Eye (tissue), 1 donor: Measurements from ENCODE around the gene NPY4R.
"Not testable (repeated sequence)": the region's sequence is repeated elsewhere in the genome, so short reads cannot be mapped to it uniquely, and the experiment has no call there.

Experiments
- DNase-seq: peaks from one replicate; pipeline ENCODE4 v3.0.0-alpha.2; 2015

The NPY4R gene, protein sequence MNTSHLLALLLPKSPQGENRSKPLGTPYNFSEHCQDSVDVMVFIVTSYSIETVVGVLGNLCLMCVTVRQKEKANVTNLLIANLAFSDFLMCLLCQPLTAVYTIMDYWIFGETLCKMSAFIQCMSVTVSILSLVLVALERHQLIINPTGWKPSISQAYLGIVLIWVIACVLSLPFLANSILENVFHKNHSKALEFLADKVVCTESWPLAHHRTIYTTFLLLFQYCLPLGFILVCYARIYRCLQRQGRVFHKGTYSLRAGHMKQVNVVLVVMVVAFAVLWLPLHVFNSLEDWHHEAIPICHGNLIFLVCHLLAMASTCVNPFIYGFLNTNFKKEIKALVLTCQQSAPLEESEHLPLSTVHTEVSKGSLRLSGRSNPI

DNA sequence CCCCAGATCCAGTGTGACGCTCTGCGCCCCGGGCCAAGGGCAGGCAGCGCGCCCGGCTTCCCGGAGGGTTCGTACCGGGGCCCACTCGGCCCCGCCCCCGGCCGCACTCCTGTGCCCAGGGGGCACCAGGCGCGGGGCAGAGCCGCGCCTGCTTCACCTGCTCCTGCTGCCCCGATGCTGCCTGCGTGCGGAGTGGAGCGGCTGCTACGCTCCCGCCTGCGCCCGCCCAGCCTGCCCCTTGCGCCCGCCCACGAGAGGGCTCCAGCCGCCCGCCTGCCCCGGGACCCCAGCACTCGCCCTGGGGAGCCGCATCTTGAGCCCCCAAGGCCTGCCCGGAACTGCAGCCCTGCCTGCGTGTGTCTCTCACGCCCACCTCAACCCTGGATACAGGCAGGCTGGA is at the start of gene NPY4R:
NPY4R (minus strand) TSS at position 194 of the 400 bp plus-strand sequence. CDS start 3,323 bp downstream, outside the sequence.
- DNase-seq, result not testable (repeated sequence)

DNA sequence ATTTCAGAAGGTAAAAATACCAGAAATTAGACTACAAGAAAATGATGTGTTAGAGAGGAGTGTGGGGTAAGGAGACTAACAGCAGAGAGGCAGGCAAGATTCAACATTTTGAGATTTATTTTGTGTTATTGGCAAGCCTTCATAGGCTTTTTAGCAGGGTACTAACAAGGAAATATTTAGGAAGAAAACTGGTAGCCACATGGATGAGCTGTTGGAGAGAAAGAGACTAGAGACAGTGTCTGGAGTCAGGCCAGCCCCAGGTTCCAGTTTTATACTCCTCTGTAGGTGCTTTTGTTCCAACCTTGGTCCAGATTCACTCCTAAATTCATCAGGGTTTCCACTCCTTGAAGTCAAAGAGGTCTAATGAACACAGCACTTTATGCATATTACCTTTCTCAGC is 49.6 kb upstream of the NPY4R start:
- no peak for DNase-seq

DNA sequence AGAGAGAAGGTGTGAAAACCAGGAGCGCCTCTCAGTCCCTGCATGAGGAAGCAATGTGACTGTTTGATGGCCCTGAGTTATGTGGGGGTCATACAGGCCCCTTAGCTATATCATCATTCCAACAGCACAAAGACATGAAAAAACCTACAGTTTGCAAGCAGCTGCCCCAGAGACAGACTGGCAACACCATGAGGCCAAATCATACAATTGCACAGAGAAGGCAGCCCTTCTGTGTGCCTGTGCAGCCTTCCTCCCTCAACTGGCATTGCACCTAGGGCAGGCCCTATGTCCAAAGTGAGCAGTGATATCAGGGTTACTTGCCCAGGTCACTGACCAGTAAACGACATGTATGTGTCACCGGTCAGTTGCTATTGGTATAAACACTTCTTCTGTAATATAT is 49.1 kb upstream of the NPY4R start:
- no peak for DNase-seq

DNA sequence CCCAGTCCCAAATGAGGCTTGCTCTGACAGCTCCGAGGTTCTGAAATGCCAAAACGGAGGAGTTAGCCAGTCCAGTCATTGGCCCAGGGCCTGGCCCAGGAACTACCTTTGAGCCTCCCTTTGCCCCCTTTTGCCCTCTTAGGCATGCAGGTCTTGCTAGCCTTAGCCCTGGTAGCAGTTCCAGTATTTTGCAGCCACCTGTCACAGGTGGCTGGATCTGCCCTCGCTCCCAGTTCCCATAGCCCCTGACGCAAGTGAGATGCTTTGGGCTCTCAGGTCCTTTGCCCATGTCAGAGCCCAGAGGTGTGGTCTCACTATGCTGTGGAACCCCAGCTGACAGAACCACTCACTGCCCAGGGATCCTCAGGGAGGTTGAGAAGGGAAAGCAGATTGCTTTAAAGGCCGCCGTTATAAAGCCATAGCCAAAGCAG is 48.7 kb upstream of the NPY4R start:
- no peak for DNase-seq

DNA sequence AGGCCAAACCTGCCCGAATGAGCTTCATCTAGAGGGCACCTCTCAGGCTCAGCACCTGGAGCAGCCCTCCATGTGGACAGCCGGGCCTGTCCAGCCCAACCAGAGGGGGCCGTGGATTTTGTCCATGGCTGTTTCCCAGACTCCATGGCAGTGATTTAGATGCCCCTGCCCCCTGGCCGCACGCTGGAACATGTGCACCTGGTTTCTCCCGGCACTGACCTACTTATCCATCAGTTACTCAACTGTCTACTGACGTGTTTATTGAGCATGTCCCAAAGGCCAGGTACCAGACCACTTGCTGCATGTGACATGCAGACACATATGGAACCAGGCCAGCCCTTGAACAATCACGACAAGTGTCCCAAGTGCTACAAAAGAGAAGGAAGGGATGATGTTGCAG is 47.6 kb upstream of the NPY4R start:
- not testable (repeated sequence) for DNase-seq

DNA sequence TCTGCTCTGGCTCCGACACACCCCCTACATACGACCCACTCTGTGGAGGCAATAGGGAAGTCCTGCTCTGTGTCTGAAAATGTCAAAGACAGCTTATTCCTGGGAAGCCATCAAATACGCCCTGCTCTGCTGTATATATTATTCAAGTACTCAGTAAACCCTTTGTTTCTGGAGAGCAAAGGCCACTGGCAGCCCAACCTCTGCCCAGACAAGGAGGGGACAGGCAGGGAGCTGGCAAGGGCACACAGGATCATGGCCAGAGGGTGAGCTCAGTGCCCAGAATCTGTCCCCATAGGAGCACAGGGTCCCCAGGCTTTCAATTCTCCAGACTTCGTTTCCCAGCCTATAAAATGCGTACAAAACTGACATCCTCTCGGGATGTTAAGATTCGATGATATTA is 47.0 kb upstream of the NPY4R start:
- not testable (repeated sequence) for DNase-seq

DNA sequence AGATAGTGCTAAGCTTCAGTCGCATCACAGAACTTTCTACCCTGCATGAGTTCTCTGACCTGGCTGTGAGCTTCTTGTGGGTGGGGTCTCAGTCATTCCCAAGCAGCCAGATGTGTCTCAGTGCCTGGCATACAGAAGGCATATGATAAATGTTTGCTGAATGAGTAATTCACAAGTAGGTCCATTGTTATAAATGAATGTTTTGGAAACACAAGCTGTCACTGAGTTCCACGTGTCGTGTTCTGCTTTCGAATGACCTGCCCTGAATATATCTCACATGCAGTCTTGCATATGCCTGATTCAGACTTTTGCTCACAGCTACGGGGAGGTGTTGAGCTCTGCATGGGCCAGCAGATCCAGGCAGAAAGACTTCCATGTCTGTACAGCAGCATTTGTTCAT is 46.2 kb upstream of the NPY4R start:
- not testable (repeated sequence) for DNase-seq

DNA sequence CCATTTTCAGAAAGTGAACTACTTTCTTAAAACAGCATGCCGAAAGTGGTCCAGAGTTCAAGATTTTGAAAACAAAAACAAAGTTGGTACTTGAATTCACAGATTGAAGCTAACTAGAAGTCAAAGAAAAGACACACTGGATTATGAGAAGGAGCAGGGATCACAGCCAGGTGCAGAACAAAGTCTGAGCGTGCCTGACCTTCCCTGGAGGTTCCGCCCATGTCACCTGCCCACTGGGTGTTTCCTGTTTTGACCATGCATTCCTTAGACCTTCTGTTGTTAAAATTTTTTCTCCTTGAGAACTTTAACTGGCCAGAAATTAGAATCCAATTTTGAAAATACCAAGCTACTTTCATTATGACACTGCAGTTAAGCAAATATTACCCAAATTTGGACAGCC is 34.2 kb upstream of the NPY4R start:
- not testable (repeated sequence) for DNase-seq

DNA sequence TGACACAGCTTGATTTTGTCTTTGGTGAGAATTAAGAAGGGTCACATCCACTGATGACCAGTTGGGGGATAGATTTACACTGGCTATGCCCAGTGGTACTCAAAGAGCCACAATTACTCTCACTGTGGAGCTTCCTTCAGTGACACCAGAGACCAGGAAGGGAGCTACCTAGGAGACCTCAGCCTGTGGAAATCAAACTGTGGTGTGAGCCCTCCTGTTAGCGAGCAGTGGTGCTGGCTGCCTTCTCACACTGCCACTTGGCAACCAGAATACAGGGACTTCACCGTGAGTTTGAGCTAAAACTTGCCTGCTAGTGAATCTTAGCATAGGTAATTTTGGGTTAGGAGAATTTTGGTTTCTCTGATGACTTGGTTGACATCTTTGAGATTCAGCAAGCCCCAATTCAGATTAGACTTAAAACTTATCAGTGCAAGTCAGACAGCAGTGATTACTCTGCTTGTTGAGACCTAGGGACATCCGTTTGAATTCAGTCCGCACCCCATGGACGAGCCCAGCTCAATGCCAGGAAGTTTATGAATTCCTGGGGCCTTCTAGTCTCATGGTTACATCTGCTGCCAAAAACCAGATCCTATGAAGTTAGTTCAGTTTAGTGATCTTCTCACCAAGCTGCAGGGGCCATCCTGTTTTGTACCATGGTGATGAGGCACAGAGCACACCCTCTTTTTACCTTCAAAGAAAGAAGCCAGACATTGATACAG is 33.4 kb upstream of the NPY4R start:
- DNase-seq, result not testable (repeated sequence)

DNA sequence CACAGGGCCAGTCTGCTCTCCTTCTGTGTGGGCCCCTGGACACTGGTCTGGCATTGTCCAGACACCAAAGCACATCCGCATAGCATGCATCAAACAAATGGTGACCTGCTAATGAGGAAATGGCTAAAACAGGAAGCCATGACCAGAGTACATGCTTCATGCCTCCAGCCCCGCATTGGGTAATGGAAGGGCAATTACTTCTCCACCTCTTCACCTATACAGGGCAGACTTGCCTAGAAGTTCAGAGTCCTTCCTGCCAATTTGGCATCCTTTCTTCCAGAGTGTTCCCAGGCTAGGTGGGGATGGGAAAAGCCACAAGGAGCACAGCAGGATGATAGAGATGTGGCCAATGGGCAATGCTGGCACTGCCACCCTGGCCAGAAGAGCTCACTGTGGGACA is 32.1 kb upstream of the NPY4R start:
- DNase-seq, result not testable (repeated sequence)

DNA sequence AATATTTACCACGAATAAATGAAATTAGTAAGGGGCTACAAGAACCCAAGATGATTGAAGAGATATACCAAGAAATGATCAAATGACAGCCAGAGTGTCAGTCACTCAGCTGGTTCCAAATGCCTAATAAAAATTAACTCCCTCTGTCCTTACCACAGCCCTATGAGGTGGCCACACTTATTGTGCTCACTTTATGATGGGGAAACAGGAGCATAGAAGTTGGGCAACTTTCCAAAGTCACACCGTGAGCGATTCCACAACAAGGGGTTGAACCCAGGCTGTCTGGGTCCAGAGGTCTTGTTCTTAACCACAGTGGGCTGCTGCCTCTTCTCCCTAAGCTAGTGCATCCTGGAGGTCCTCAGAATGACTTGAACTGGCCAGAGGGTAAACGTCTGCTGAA is 31.6 kb upstream of the NPY4R start:
- DNase-seq, result not testable (repeated sequence)

DNA sequence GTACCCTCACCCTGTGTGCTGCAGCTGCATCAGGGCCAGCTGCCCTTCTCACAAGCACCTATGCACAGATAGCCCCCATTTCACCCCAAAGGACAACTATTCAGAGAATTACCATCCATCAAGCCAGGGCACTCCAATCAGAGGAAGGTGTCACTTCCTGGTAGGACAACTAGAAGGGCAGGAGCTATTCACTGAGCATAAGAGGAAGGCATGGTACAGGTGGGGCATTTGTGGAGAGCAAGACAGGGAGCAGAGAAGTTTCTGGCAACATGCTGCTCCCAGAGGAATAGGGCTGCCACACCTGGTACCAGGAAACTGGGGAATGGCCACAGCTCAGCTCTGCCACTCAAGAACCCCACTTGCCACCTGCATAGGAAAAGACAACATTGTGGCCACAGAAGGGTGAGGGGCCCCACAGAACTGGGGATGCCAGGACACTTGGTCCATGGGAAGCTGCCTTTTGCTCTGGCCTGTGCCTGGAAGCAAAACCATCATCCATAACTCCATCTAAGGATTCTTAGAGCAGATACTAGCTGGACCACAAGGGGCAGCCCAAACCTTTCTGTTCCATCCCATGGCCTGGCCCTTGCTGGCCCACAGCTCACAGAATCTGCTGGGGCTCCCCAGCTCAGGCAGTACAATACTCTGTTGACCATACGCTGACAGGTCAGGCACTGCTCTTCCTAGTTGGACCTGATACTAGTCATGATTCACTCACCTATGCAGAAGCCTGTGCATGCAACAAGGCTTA is 25.8 kb upstream of the NPY4R start:
- not testable (repeated sequence) for DNase-seq

DNA sequence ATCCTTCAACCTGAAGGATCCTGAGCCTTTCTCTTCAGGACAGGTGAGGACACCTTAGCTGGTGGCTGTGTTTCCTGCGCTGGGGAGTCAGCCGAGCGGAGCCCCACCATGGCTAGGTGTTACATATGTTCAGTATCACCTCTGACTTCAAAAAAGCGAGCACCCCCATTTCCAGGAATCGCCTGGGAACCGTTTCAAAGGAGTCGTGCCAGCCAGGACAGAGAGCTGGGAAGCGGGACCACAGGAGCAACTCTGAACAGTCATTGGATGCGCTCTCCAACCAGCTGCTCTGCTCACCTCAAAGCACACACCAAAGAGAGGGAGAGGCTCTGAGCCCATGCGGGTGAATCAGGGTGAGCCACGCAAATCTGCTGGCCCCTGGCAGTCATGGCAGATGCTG is 24.5 kb upstream of the NPY4R start:
- DNase-seq, result not testable (repeated sequence)

DNA sequence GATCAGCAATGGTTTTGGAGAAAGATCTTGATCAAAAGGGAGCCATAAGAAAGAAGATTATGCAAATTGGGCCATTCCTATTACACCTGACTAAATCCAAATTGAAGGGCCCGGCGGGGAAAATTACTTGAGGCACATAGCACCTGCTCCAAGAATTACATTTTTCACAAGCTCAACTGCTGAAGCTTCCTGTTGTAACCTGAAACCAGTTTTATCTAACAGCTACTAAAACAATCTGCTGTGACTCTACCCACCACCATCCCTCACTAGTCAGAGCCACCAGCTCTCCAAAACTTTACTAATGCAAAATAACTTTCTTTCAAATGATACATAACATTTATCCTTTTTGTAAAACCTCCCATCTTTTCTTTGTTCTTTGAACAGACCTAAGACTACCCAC is 20.7 kb upstream of the NPY4R start:
- not testable (repeated sequence) for DNase-seq

DNA sequence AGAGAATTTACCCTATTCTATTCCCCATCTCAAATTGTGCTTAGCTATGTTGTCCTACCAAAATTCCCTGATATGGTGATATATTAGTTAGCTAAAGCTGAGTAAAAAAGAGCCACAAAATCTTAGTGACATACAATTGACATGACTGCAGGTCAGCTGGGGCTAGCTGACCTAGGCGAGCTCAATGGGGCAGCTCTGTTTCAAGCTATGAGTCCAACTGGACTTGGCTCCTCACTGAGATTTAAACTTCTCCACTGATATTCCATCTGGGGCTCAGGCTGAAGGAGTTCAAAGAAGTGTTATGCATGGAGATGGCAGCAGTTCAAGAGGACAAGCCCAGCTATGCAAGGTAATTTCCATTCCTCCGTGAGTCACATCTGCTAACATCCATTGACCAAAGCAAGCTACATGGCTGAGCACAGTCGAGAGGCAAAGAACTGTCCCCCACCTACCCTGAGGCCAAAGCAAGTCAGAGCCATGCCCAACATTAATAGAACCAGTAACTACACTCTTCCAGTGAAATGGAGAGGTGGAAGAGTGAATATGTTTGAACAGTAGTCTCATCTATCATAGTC is 9.1 kb upstream of the NPY4R start:
- not testable (repeated sequence) for DNase-seq

DNA sequence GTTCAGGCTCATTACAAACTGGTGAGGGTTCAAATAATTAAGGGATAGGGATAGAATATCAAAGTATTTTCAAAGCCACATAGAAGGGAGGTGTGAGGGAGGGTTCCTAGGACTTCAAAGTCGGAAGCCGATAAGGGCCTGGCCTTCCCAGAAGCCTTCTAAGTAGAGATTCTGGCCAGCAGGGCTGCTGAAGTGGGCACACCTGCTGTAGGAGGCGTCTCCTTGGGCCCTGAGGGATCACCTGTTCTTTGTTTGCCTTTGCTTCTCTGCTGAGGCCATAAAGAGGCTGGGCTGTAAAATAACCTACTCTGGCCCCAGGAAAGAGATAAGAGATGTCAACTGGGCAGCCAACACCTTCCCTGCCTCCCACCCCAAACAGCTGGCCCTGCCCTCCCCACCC is 8.0 kb upstream of the NPY4R start:
- not testable (repeated sequence) for DNase-seq

DNA sequence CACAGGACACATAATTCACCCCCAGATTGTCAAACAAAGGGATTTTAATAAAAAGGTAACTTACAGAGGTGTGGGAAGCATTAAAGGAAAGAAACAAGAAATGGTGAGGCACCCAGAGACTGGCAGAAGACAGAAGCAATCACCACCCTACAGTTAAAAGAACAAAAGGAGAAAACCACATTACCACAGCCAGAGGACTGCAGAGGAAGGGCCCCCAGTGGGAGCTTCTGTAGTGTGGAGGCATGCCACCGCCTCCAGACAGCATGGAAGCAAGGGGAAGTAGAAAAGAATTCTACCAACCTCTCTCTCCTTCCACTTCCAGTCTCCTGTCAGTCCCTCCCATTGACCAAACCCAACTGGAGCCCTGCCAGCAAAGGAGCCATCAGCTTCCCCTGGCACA is 4.4 kb upstream of the NPY4R start:
- DNase-seq, result not testable (repeated sequence)

DNA sequence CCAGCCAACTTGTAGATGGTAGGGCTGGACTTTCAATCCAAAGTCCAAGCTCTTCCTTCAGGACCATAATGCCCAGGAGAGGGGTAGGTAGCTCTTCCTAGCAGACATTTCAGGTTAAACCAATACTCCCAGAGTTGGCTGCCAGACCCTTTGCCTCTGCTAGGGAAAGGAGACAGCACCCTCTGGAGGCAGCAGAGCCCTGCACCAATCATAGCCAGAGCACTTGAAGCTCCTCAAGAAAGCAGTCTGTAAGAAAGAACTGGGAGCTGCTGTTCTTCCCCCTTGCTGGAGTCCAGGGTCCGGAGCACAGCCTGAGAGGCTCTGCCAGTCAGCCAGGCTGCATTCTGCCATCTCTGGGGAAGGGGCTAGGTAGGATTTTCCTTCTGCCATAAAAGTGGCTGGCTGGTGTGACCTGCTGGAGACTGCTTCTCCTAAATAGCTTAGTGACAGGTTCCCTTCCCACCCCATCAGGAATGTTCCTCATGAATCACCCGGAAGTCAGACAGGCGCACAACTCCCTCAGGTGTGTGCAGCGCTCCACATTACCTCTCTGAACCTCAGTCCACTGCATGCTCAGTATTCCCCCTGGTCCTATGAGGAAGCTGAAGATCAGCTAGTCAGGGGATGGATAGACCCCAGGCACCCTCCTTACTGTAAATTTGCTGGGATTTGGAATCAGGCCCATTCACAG is 2.5 kb upstream of the NPY4R start:
- DNase-seq, result not testable (repeated sequence)

DNA sequence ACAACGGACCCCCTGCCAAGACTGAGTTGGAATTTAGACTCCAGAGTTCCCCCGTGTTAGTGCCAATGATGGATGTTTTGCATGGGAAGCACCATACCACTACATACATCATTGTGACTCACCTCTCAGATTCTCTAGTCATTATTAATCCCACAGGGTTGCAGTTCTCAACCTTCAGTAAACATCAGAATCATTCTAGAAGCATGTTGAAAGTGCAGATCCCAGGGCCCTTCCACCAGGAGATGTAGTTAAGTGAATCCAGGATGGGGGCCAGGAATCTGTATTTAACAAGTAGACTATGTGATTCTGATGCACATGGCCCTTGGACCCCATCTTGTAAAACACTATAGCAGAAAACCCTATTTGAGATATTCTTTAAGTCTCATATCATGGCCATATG is 2.1 kb downstream of the NPY4R start:
- DNase-seq, result not testable (repeated sequence)

DNA sequence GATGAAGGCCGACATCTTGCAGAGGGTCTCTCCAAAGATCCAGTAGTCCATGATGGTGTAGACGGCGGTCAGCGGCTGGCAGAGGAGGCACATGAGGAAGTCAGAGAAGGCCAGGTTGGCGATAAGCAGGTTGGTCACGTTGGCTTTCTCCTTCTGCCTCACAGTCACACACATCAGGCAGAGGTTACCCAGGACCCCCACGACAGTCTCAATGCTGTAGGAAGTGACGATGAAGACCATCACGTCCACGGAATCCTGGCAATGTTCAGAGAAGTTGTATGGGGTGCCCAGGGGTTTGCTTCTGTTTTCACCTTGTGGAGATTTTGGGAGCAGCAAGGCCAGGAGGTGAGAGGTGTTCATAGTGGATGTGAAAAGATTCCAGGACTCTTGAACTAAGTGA is 3.5 kb downstream of the NPY4R start:
- not testable (repeated sequence) for DNase-seq

DNA sequence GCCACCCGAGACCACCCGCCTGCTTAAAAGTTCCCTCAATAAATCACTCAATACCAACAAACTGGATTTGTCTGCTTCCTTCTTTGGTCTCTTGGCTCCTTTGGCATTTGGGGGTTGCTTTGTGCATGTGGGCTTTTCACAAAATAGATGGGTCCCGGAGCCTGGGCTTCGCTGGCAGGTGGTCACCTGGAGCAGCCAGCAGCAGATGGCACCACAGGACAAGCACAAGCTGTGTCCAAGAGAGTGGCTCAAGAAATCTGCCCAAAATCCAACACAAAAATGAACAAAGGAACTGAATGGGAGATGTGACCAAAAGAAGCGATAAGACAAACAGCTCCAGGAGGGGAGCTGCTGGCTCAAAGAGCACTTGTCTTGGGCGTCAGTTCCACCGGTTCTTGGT is 6.2 kb downstream of the NPY4R start:
- not testable (repeated sequence) for DNase-seq

DNA sequence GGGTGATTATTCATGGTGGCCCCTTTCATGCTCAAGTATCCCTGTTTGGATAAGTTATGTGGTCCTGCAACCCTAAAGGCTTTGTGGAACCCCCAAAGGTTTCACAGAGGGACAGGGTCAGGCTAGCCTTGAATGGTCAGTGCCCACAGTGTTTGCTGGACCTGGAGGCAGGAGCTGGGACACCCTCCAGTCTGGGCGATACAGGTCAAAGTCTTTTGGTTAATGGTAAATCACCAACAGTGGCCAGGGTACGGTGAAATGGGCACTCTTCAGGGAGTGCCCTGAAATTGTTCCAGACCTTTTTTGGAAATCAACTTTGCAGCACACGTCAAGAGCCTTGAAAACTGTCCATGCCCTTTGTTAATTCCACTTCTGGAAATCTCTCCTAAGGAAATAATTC is 8.7 kb downstream of the NPY4R start:
- DNase-seq, result not testable (repeated sequence)
